LNCAP (cell line): ENCODE data around the gene ACBD3.

Experiments
- TF ChIP-seq, protein P1 (sequence below): fragments of 450-650 bp; IDR thresholded peaks from 2 replicates; pipeline ENCODE4 v1.5.1; 2017; ENCODE audit warnings: mild to moderate bottlenecking

ACBD3 gene

GRCh38 chr1:226095286-226095685, 91.3 kb downstream of the ACBD3 start:
- TF ChIP-seq, protein P1, sequence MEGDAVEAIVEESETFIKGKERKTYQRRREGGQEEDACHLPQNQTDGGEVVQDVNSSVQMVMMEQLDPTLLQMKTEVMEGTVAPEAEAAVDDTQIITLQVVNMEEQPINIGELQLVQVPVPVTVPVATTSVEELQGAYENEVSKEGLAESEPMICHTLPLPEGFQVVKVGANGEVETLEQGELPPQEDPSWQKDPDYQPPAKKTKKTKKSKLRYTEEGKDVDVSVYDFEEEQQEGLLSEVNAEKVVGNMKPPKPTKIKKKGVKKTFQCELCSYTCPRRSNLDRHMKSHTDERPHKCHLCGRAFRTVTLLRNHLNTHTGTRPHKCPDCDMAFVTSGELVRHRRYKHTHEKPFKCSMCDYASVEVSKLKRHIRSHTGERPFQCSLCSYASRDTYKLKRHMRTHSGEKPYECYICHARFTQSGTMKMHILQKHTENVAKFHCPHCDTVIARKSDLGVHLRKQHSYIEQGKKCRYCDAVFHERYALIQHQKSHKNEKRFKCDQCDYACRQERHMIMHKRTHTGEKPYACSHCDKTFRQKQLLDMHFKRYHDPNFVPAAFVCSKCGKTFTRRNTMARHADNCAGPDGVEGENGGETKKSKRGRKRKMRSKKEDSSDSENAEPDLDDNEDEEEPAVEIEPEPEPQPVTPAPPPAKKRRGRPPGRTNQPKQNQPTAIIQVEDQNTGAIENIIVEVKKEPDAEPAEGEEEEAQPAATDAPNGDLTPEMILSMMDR, result no peak
